ENCODE data around the gene TEX22. TPM values are rescaled to one million over a fixed set of nuclear protein-coding genes. Genes with fewer than 3 reads are reported as not detected.

Gene TEX22
- total RNA-seq, 1 experiment from 2014 or later = 0.87 TPM

DNA sequence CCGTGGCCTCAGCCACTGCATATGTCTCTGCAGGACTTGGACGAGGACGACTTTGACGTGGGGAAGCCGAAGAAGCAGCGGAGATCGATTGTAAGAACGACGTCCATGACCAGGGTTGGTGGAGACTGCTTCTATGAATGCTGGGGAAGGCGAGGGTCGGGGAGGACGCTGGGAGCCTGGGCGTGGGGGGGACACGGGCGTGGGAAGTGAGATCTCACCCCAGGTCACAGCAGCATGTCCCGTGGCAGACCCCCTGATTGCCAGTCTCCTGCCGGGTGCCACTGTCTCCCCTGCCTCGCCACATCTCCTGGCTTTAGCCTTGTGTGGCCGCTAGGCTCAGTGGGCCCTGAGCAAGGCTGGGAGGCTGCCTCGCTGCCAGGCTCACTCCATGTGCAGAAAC is 29.9 kb upstream of the TEX22 start:
- no peak for DNase-seq (ENCODE audit: low spot score)
- H3K27me3 Mint-ChIP-seq (ENCODE audit: low read depth) = peaks cover 5% of the 10 kb centered on the region; the same call in 1 of the 2 replicates
- ChIA-PET CTCF (interaction anchor here (0.7 to 4.4 kb wide), 2 partner anchors 16 to 122 kb away, joined by 3 to 49 read pairs; partner anchors contain the start of gene TEDC1), POLR2A (no interaction called here)
- peaks cover 6% of the 10 kb centered on the region for H3K9me3 Mint-ChIP-seq
- no peak for ATAC-seq
- peaks cover 21% of the 10 kb centered on the region for H3K36me3 Mint-ChIP-seq
- 0 out of 2 replicates have a peak, but pooled peaks cover 5% of the 10 kb centered on the region for H3K4me1 Mint-ChIP-seq
- no peak overlapping the region for H3K27ac Mint-ChIP-seq
- no peak overlapping the region for H3K4me3 Mint-ChIP-seq
- TF ChIP-seq, protein P1, sequence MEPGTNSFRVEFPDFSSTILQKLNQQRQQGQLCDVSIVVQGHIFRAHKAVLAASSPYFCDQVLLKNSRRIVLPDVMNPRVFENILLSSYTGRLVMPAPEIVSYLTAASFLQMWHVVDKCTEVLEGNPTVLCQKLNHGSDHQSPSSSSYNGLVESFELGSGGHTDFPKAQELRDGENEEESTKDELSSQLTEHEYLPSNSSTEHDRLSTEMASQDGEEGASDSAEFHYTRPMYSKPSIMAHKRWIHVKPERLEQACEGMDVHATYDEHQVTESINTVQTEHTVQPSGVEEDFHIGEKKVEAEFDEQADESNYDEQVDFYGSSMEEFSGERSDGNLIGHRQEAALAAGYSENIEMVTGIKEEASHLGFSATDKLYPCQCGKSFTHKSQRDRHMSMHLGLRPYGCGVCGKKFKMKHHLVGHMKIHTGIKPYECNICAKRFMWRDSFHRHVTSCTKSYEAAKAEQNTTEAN (CRISPR knock-in tag; IDR thresholded peaks at IDR 0.05) = no peak
- TF ChIP-seq ESRRA (CRISPR knock-in tag; IDR thresholded peaks at IDR 0.05; ENCODE audit: borderline replicate concordance) = no peak
- TF ChIP-seq ZNF138 (CRISPR knock-in tag; conservative IDR thresholded peaks at IDR 0.05) = no peak
- TF ChIP-seq, protein P2, sequence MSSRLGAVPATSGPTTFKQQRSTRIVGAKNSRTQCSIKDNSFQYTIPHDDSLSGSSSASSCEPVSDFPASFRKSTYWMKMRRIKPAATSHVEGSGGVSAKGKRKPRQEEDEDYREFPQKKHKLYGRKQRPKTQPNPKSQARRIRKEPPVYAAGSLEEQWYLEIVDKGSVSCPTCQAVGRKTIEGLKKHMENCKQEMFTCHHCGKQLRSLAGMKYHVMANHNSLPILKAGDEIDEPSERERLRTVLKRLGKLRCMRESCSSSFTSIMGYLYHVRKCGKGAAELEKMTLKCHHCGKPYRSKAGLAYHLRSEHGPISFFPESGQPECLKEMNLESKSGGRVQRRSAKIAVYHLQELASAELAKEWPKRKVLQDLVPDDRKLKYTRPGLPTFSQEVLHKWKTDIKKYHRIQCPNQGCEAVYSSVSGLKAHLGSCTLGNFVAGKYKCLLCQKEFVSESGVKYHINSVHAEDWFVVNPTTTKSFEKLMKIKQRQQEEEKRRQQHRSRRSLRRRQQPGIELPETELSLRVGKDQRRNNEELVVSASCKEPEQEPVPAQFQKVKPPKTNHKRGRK (CRISPR knock-in tag; IDR thresholded peaks at IDR 0.05; ENCODE audit: borderline replicate concordance) = no peak
- TF ChIP-seq MLX (CRISPR knock-in tag; IDR thresholded peaks at IDR 0.05) = no peak
- no peak for TF ChIP-seq ARID4B (CRISPR knock-in tag; IDR thresholded peaks at IDR 0.05; ENCODE audit: borderline replicate concordance)
- no peak for TF ChIP-seq USF1 (CRISPR knock-in tag; IDR thresholded peaks at IDR 0.05)
- no peak for TF ChIP-seq ERG (CRISPR knock-in tag; IDR thresholded peaks at IDR 0.05)
- TF ChIP-seq TCF7 (CRISPR knock-in tag; IDR thresholded peaks at IDR 0.05; ENCODE audit: low read depth) = no peak
- no peak for TF ChIP-seq TEAD1 (CRISPR knock-in tag; IDR thresholded peaks at IDR 0.05)
- no peak for TF ChIP-seq JUN (CRISPR knock-in tag; IDR thresholded peaks at IDR 0.05)
- no peak for TF ChIP-seq AFF4 (CRISPR knock-in tag; IDR thresholded peaks at IDR 0.05; ENCODE audit: borderline replicate concordance)
- TF ChIP-seq, protein P3, sequence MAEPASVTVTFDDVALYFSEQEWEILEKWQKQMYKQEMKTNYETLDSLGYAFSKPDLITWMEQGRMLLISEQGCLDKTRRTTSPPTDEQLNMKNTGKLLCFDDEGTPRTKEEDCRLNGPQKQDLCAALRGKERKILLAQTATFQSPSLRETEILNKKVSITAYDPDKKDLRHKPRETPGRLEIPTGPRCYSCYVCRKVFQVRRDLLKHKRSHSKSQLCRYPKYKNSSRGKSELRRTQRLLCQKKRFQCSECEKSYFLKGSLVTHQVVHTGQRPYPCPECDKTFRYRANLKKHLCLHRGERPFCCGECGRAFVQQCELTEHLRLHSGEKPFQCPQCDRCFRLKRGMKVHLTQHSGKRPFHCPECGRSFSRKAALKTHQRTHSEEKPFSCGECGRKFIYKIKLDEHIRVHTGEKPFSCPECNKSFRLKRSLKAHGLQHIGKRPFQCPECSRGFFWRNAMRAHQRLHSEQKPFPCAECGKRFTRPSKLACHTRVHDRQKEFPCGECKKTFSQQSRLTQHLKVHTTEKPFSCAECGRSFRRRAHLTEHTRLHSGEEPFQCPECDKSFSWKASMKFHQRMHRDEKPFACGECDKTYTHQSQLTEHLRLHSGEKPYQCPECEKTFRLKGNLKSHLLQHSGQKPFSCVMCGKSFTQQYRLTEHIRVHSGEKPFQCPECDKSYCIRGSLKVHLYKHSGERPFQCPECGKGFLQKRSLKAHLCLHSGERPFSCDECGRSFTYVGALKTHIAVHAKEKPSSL (CRISPR knock-in tag; conservative IDR thresholded peaks at IDR 0.05) = no peak
- no peak for TF ChIP-seq HMGXB4 (CRISPR knock-in tag; IDR thresholded peaks at IDR 0.05)
- no peak for TF ChIP-seq MAX (CRISPR knock-in tag; IDR thresholded peaks at IDR 0.05)
- TF ChIP-seq GABPB1 (CRISPR knock-in tag; IDR thresholded peaks at IDR 0.05) = no peak

Data from WTC11 (cell line).